Measurements from ENCODE around the gene GRAPL.
"Not testable (repeated sequence)": the region's sequence is repeated elsewhere in the genome, so short reads cannot be mapped to it uniquely, and the experiment has no call there.

Gene GRAPL

DNA sequence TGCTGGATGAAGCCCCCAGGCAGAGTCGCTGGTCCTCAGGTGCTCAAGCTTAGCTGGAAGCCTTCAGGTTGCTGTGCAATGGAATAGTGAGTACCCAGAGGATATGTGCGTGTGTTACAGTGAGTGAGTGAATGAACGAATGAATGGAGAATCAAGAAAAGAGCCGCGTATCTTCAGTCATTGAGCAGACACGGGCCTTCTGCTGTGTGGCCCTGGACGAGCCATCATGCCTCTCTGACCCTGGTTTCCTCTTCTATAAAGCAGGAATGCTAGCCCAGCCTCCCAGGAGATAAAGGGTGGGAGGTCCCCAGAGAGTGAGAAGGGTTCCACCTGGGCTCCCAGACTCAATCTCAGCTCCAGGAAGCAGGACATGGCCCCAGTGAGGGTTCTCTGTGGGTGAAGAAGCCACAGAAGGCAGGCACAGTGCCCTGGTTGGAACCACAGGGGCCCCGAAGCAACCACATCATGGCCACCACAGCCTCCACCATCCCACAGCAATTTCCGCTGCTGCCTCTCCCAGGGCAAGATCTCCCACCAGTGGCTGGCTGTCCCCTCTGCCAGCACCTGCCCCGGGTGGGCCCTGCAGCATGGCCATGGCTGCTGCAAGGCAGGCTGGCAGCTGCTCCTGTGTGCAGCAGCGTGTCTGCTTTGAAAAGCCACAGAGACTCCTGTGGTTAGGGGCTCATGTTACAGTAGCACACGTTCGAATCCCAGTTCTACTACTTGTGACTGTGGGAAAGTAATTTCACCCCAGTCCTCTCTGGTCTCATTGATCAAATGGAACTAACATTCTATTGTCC is 34.1 kb downstream of the GRAPL start:
- not testable (repeated sequence) for H3K27me3 ChIP-seq (ENCODE audit: control insufficient read depth, insufficient read depth, low read length, poor library complexity, severe bottlenecking); H3K4me1 ChIP-seq (ENCODE audit: control insufficient read depth, insufficient read depth, low read length); H3K9me3 ChIP-seq (ENCODE audit: control insufficient read depth, low read length); H3K4me3 ChIP-seq (ENCODE audit: insufficient read depth, low read depth, low read length); H3K27ac ChIP-seq (ENCODE audit: insufficient read depth, low read depth, low read length, poor library complexity, severe bottlenecking); H3K36me3 ChIP-seq (ENCODE audit: control insufficient read depth, insufficient read depth, low read length)
- WGBS, 2 experiments = no CpG with 5 or more reads among the region's 13 CpGs

DNA sequence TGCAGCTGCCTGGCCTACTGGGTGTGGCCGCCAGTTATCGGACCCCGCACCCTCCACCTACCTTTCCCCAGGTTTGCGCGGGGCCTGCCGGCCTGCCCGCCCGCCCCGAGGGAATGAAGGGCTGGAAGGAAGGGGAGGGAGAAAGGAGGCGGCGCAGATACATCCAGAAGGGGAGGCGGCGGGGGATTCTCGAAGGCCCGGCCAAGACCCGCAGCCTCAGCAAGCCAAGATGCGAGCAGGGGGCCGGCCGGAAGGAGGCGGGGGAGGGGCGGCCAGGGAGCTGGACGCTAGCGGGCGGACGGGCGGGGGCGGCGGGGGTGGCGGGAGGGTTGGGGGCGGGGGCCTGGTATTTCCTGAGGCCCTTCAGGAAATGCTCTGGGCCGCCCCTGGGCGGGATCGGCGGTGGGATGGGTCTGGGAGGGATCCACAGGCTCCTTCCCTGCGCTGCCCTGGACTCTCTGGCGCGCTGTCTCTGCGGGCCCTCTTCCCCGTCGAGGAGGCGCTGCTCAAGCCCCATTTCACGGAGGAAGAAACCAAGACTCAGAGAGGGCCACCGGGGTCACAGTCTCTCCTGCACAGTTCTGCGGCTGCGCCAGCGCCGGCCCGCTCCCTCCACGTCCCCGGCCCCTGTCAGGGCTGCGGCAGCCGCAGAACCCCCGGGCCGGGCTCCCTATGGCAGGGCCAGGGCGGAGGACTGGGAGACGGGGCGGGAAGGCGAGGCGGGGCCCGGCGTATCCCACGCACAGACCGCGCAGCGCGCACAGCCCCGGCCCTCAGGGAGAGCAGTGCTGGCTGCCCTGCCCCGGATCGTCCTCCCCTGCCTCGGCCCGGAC is 35.2 kb downstream of the GRAPL start:
- H3K36me3 ChIP-seq (ENCODE audit: control insufficient read depth, insufficient read depth, low read length); H3K4me1 ChIP-seq (ENCODE audit: control insufficient read depth, insufficient read depth, low read length); H3K4me3 ChIP-seq (ENCODE audit: insufficient read depth, low read depth, low read length); H3K9me3 ChIP-seq (ENCODE audit: control insufficient read depth, low read length); H3K27me3 ChIP-seq (ENCODE audit: control insufficient read depth, insufficient read depth, low read length, poor library complexity, severe bottlenecking); H3K27ac ChIP-seq (ENCODE audit: insufficient read depth, low read depth, low read length, poor library complexity, severe bottlenecking): not testable (repeated sequence)
- no CpG with 5 or more reads among the region's 71 CpGs for WGBS, 2 experiments

DNA sequence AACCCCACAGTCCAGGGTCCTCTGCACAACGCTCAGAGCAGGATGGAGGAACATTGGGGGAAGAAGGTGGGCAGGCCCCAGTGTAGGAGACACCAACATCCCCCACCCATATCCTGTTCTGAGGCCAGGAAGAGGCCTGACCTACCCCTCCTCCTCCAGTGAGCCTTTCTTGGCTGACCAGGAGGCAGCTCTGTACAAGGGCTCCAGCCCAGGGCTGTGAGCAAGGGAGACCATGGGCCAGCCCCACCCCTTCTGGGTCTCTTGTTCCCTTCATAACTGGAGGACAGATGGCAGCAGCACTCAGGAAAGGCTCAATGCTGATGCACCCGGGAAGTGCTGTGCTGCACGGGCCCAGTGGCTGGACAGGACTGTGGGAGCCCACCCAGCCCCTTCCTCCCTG is 47.0 kb downstream of the GRAPL start:
- not testable (repeated sequence) for H3K36me3 ChIP-seq (ENCODE audit: control insufficient read depth, insufficient read depth, low read length); H3K4me1 ChIP-seq (ENCODE audit: control insufficient read depth, insufficient read depth, low read length); H3K9me3 ChIP-seq (ENCODE audit: control insufficient read depth, low read length); H3K27me3 ChIP-seq (ENCODE audit: control insufficient read depth, insufficient read depth, low read length, poor library complexity, severe bottlenecking); H3K4me3 ChIP-seq (ENCODE audit: insufficient read depth, low read depth, low read length); H3K27ac ChIP-seq (ENCODE audit: insufficient read depth, low read depth, low read length, poor library complexity, severe bottlenecking)
- WGBS, 2 experiments = no CpG with 5 or more reads among the region's 3 CpGs

DNA sequence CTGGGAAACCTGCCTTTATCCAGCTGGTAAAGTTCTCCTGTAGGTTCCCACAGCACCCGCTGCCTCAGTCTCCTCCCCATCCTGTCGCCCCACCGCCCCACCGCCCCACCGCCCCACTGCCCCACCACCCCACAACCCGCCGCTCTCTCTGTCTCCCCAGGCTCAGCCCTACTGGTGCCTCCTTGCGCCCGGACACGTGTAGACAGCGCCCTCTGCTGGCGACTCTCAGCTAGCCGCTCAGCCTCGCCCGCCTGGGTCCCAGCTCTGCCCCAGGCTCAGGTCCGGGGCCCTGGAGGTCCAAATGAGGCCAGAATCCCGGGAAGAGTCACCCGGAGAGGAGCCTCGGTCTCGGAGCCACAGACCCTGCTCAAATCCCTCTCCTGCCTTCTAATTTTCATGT is 48.0 kb downstream of the GRAPL start:
- no CpG with 5 or more reads among the region's 20 CpGs for WGBS, 2 experiments
- not testable (repeated sequence) for H3K9me3 ChIP-seq (ENCODE audit: control insufficient read depth, low read length); H3K4me3 ChIP-seq (ENCODE audit: insufficient read depth, low read depth, low read length); H3K4me1 ChIP-seq (ENCODE audit: control insufficient read depth, insufficient read depth, low read length); H3K36me3 ChIP-seq (ENCODE audit: control insufficient read depth, insufficient read depth, low read length); H3K27ac ChIP-seq (ENCODE audit: insufficient read depth, low read depth, low read length, poor library complexity, severe bottlenecking); H3K27me3 ChIP-seq (ENCODE audit: control insufficient read depth, insufficient read depth, low read length, poor library complexity, severe bottlenecking)

DNA sequence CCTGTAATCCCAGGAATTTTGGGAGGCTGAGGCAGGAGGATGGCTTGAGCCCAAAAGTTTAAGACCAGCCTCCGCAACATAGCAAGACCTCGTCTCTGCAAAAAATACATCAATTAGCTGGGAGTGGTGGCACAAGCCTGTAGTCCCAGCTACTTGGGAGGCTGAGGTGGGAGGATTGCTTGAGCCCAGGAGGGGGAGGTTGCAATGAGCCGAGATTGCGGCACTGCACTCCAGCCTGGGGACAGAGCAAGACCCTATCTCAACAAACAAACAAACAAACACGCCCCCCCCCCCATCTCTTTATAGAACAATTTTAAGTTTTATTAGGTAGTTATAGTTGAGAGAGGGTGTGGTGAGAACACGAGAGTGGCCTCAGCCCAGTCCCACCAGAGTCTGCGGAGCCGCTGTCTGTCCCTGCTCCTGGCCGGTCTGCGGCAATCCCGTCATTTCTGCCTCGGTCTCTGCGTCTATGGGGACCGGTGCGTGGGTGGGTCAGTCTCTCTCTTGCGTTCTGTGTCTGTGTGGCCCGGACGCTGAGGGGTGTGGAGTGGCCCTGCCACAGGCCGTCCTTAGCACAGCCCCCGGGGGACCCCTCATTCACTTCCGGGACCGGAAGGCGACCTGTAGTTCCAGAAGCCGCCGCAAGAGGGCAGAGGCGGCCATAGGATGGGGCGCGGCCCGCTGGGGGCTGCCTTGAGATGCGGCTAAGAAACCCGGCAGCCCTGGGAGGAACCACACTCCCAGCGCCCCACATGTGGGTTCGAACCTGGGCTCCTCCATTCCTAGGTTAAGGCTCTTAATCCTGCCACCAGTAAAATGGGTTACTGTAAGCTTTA is 53.9 kb downstream of the GRAPL start:
- not testable (repeated sequence) for H3K27ac ChIP-seq (ENCODE audit: insufficient read depth, low read depth, low read length, poor library complexity, severe bottlenecking); H3K4me1 ChIP-seq (ENCODE audit: control insufficient read depth, insufficient read depth, low read length); H3K9me3 ChIP-seq (ENCODE audit: control insufficient read depth, low read length); H3K4me3 ChIP-seq (ENCODE audit: insufficient read depth, low read depth, low read length); H3K36me3 ChIP-seq (ENCODE audit: control insufficient read depth, insufficient read depth, low read length); H3K27me3 ChIP-seq (ENCODE audit: control insufficient read depth, insufficient read depth, low read length, poor library complexity, severe bottlenecking)
- WGBS, 2 experiments = no CpG with 5 or more reads among the region's 33 CpGs

DNA sequence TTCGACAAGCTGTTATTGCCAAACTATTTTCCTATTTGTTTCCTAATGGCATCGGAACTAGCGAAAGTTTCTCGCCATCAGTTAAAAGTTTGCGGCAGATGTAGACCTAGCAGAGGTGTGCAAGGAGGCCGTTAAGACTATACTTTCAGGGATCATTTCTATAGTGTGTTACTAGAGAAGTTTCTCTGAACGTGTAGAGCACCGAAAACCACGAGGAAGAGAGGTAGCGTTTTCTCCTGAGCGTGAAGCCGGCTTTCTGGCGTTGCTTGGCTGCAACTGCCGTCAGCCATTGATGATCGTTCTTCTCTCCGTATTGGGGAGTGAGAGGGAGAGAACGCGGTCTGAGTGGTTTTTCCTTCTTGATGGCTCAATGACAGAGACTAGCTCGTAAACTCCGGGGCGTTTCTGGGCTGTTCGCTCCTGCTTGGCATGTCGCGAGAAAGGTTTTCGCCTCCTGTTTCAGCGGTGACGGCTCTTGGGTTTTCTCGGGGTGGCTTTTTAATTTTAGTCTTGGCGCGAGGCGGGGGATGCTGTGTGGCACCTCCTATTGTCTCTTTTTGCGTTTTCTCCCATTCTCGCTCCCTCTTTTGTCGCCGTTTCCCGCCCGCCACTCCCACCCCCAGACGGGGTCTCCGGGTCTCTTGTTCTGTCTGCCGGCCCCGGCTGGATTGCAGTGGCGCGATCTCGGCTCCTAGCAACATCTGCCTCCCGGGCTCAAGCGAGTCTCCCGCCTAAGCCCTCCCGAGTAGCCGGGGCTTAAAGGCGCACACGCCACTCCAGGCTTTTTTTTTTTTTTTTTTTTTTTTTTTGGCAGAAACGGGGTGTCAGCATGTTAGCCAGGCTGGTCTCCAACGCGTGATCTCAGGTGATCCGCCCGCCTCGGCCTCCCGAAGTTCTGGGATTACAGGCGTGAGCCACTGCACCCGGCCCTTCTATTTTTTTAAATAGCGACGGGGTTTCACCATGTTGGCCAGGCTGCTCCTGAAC is 60.8 kb downstream of the GRAPL start:
- not testable (repeated sequence) for H3K27ac ChIP-seq (ENCODE audit: insufficient read depth, low read depth, low read length, poor library complexity, severe bottlenecking); H3K4me1 ChIP-seq (ENCODE audit: control insufficient read depth, insufficient read depth, low read length); H3K27me3 ChIP-seq (ENCODE audit: control insufficient read depth, insufficient read depth, low read length, poor library complexity, severe bottlenecking); H3K4me3 ChIP-seq (ENCODE audit: insufficient read depth, low read depth, low read length); H3K9me3 ChIP-seq (ENCODE audit: control insufficient read depth, low read length); H3K36me3 ChIP-seq (ENCODE audit: control insufficient read depth, insufficient read depth, low read length)
- WGBS, 2 experiments = 0 to 2% methylated on average over 4 to 6 of the region's 62 CpGs

DNA sequence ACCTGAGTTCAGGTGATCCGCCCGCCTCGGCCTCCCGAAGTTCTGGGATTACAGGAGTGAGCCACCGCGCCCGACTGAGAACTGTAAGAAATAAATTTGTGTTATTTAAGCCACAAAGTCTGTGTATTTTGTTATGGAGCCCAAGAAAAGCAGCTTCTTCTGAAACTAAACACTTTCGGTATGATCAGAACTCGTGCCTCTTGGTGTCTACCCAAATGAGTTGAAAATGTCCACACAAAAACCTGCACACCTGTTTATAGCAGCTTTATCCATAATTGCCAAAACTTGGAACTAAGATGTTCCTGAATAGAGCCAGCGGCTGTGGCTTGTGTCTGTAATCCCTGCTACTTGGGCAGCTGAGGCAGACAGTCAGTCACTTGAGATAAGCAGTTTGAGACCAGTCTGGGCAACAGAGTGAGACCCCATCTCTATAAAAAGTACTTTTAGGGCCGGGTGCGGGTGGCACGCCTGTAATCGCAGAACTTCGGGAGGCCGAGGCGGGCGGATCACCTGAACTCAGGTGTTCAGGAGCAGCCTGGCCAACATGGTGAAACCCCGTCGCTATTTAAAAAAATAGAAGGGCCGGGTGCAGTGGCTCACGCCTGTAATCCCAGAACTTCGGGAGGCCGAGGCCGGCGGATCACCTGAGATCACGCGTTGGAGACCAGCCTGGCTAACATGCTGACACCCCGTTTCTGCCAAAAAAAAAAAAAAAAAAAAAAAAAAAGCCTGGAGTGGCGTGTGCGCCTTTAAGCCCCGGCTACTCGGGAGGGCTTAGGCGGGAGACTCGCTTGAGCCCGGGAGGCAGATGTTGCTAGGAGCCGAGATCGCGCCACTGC is 61.7 kb downstream of the GRAPL start:
- not testable (repeated sequence) for H3K4me1 ChIP-seq (ENCODE audit: control insufficient read depth, insufficient read depth, low read length); H3K27me3 ChIP-seq (ENCODE audit: control insufficient read depth, insufficient read depth, low read length, poor library complexity, severe bottlenecking); H3K4me3 ChIP-seq (ENCODE audit: insufficient read depth, low read depth, low read length); H3K27ac ChIP-seq (ENCODE audit: insufficient read depth, low read depth, low read length, poor library complexity, severe bottlenecking); H3K36me3 ChIP-seq (ENCODE audit: control insufficient read depth, insufficient read depth, low read length); H3K9me3 ChIP-seq (ENCODE audit: control insufficient read depth, low read length)
- WGBS, 2 experiments = no CpG with 5 or more reads among the region's 39 CpGs

DNA sequence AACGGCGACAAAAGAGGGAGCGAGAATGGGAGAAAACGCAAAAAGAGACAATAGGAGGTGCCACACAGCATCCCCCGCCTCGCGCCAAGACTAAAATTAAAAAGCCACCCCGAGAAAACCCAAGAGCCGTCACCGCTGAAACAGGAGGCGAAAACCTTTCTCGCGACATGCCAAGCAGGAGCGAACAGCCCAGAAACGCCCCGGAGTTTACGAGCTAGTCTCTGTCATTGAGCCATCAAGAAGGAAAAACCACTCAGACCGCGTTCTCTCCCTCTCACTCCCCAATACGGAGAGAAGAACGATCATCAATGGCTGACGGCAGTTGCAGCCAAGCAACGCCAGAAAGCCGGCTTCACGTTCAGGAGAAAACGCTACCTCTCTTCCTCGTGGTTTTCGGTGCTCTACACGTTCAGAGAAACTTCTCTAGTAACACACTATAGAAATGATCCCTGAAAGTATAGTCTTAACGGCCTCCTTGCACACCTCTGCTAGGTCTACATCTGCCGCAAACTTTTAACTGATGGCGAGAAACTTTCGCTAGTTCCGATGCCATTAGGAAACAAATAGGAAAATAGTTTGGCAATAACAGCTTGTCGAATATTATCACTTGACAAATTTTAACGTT is 62.5 kb downstream of the GRAPL start:
- not testable (repeated sequence) for H3K9me3 ChIP-seq (ENCODE audit: control insufficient read depth, low read length); H3K36me3 ChIP-seq (ENCODE audit: control insufficient read depth, insufficient read depth, low read length); H3K27me3 ChIP-seq (ENCODE audit: control insufficient read depth, insufficient read depth, low read length, poor library complexity, severe bottlenecking); H3K4me3 ChIP-seq (ENCODE audit: insufficient read depth, low read depth, low read length); H3K4me1 ChIP-seq (ENCODE audit: control insufficient read depth, insufficient read depth, low read length); H3K27ac ChIP-seq (ENCODE audit: insufficient read depth, low read depth, low read length, poor library complexity, severe bottlenecking)
- no CpG with 5 or more reads among the region's 36 CpGs for WGBS, 2 experiments

All from ectodermal cell (in vitro differentiated cells).